HG03442 (cell line): Measurements from ENCODE around the gene PRUNE2.
"Not testable (repeated sequence)": the region's sequence is repeated elsewhere in the genome, so short reads cannot be mapped to it uniquely, and the experiment has no call there.

Experiments
- ATAC-seq: cut with Tn5 transposase; IDR thresholded peaks from one replicate; pipeline ENCODE4 v1.9.1; 2021; ENCODE audit warnings: mild to moderate bottlenecking, moderate library complexity; ENCODE audit not compliant: unreplicated experiment

Gene PRUNE2

GRCh38 chr9:76803083-76803482 is 102.8 kb downstream of the PRUNE2 start:
- ATAC-seq = no peak

- ATAC-seq = no peak
Observed at GRCh38 chr9:76800901-76801300, 105.0 kb downstream of the PRUNE2 start.

GRCh38 chr9:76799473-76799872 is 106.4 kb downstream of the PRUNE2 start:
- no peak for ATAC-seq

GRCh38 chr9:76798527-76798926 is 107.4 kb downstream of the PRUNE2 start:
- peak; percentile 74 for ATAC-seq

GRCh38 chr9:76796296-76796695 is 109.6 kb downstream of the PRUNE2 start:
- ATAC-seq = no peak

GRCh38 chr9:76793784-76794431 is 112.0 kb downstream of the PRUNE2 start:
- no peak for ATAC-seq

GRCh38 chr9:76789840-76790239 is 116.1 kb downstream of the PRUNE2 start:
- no peak for ATAC-seq

- ATAC-seq = no peak
Observed at GRCh38 chr9:76787677-76788076, 118.2 kb downstream of the PRUNE2 start.

GRCh38 chr9:76785501-76785900 is 120.4 kb downstream of the PRUNE2 start:
- no peak for ATAC-seq

- ATAC-seq = no peak
Observed at GRCh38 chr9:76784881-76785280, 121.0 kb downstream of the PRUNE2 start.

GRCh38 chr9:76772686-76773445 is 133.0 kb downstream of the PRUNE2 start:
- ATAC-seq = no peak

GRCh38 chr9:76766126-76766525 is 139.8 kb downstream of the PRUNE2 start:
- no peak for ATAC-seq

GRCh38 chr9:76764138-76764537 is 141.8 kb downstream of the PRUNE2 start, which contains the start of gene PCA3:
Gene PCA3, plus strand, starts transcription at chr9:76764438.
- no peak for ATAC-seq

GRCh38 chr9:76761448-76761847 is 144.5 kb downstream of the PRUNE2 start:
- no peak for ATAC-seq

GRCh38 chr9:76759732-76760131 is 146.2 kb downstream of the PRUNE2 start:
- no peak for ATAC-seq

GRCh38 chr9:76758476-76758875 is 147.4 kb downstream of the PRUNE2 start:
- ATAC-seq = no peak

- no peak for ATAC-seq
Observed at GRCh38 chr9:76756941-76757673, 148.8 kb downstream of the PRUNE2 start.

GRCh38 chr9:76756268-76756640 is 149.7 kb downstream of the PRUNE2 start:
- peak; percentile 20 for ATAC-seq

GRCh38 chr9:76751001-76751400 is 154.9 kb downstream of the PRUNE2 start:
- ATAC-seq = no peak

GRCh38 chr9:76744336-76744735 is 161.6 kb downstream of the PRUNE2 start:
- peak; percentile 82 for ATAC-seq

- ATAC-seq = no peak
Observed at GRCh38 chr9:76743931-76744330, 162.0 kb downstream of the PRUNE2 start.

GRCh38 chr9:76742890-76743289 is 163.0 kb downstream of the PRUNE2 start:
- not testable (repeated sequence) for ATAC-seq
